ENCODE results near the gene TRMT2A.

Gene TRMT2A

GRCh38 chr22:20091690-20092476, 25.1 kb downstream of the TRMT2A start:
- Histone ChIP-seq H3K27me3 (replicated peaks; ENCODE audit: control insufficient read depth, insufficient read depth, low read length) (no peaks in the 10 kb centered on the region), H3K4me1 (ENCODE audit: control insufficient read depth, insufficient read depth, low read length) (peaks cover 8% of the 10 kb centered on the region), H3K4me3 (ENCODE audit: low read length) (no peak overlapping the region), H3K36me3 (ENCODE audit: control insufficient read depth, insufficient read depth, low read length, severe bottlenecking) (peaks cover 100% of the 10 kb centered on the region), H3K9ac (ENCODE audit: low read length) (no peak overlapping the region), H3K9me3 (ENCODE audit: control insufficient read depth, low read length) (no peaks in the 10 kb centered on the region)
- DNase-seq (ENCODE audit: low read depth), result no peak

DNA sequence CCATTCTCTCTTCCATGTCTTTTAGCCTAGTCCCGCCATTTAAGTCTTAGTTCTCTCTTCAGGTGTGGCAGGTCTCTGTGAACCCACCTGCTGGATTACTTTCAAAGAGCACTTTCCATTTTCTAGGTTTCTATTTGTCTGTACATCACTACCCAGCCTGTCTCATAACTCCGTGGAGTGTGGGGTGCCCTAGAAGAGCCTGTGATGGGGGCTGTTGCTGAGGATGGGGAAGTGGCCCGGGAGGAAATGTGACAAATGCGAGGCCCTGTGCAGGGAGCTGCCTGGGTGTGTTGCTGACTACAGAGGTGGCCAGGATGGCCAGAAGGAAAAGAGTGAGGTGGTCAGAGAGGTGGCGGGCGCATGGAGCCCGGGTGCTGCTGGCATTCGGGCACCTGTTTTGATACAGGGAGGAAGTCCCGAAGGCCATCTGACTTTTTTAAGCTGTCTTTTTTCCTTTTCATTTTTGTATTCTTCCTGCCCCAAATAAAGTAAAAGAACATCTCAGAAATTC, 26.2 kb downstream of the TRMT2A start:
- H3K9ac ChIP-seq (ENCODE audit: low read length), result no peak overlapping the region
- no peak for DNase-seq (ENCODE audit: low read depth)
- H3K27me3 ChIP-seq (replicated peaks; ENCODE audit: control insufficient read depth, insufficient read depth, low read length), result no peaks in the 10 kb centered on the region
- no peak overlapping the region for H3K4me3 ChIP-seq (ENCODE audit: low read length)
- no peaks in the 10 kb centered on the region for H3K9me3 ChIP-seq (ENCODE audit: control insufficient read depth, low read length)
- peaks cover 100% of the 10 kb centered on the region for H3K36me3 ChIP-seq (ENCODE audit: control insufficient read depth, insufficient read depth, low read length, severe bottlenecking)
- peaks cover 8% of the 10 kb centered on the region for H3K4me1 ChIP-seq (ENCODE audit: control insufficient read depth, insufficient read depth, low read length)

GRCh38 chr22:20089977-20090729, 26.9 kb downstream of the TRMT2A start:
- no peak overlapping the region for H3K9ac ChIP-seq (ENCODE audit: low read length)
- H3K27me3 ChIP-seq (replicated peaks; ENCODE audit: control insufficient read depth, insufficient read depth, low read length), result no peaks in the 10 kb centered on the region
- DNase-seq (ENCODE audit: low read depth), result peak; percentile 47
- H3K4me3 ChIP-seq (ENCODE audit: low read length), result no peak overlapping the region
- H3K4me1 ChIP-seq (ENCODE audit: control insufficient read depth, insufficient read depth, low read length), result peaks cover 8% of the 10 kb centered on the region
- H3K9me3 ChIP-seq (ENCODE audit: control insufficient read depth, low read length), result no peaks in the 10 kb centered on the region
- H3K36me3 ChIP-seq (ENCODE audit: control insufficient read depth, insufficient read depth, low read length, severe bottlenecking), result peaks cover 97% of the 10 kb centered on the region

DNA sequence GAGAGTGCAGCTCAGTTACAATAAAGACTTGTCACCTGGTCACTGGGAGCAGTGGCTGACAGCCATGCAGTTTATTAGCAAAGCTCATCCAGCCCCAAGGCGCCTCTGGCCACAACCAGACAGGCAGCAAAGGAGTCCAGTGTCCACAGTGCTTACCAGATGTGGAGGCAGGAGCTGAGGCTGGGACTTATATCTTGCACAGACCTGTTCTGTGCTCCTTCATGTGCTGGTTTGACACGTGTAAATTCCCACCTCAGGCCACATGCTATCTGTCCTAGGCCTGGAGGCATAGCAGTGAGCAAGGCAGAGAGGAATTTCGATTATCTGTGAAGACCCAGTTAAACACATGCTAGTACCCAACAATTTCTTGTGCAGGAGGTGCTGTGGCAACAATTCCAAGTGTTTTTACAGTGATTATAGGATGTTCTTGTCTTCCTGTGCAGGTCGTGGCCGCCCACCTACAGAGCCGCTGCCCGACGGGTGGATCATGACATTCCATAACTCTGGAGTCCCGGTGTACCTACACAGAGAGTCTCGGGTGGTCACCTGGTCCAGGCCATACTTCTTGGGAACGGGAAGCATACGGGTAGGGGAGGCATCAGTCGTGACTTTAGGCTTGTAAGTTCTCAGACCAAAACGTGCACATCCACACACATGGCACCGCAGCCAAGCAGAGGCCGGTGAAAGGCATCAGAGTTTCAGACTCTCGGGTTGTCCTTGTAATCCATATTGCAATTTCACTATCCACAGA, 27.6 kb downstream of the TRMT2A start:
- Histone ChIP-seq H3K4me1 (ENCODE audit: control insufficient read depth, insufficient read depth, low read length) (peaks cover 8% of the 10 kb centered on the region), H3K4me3 (ENCODE audit: low read length) (no peak overlapping the region), H3K36me3 (ENCODE audit: control insufficient read depth, insufficient read depth, low read length, severe bottlenecking) (peaks cover 90% of the 10 kb centered on the region)

GRCh38 chr22:20088263-20088648, 28.8 kb downstream of the TRMT2A start:
- Histone ChIP-seq H3K4me1 (ENCODE audit: control insufficient read depth, insufficient read depth, low read length) (peaks cover 15% of the 10 kb centered on the region), H3K36me3 (ENCODE audit: control insufficient read depth, insufficient read depth, low read length, severe bottlenecking) (peaks cover 78% of the 10 kb centered on the region), H3K9ac (ENCODE audit: low read length) (no peak overlapping the region), H3K9me3 (ENCODE audit: control insufficient read depth, low read length) (no peaks in the 10 kb centered on the region), H3K4me3 (ENCODE audit: low read length) (no peak overlapping the region), H3K27me3 (replicated peaks; ENCODE audit: control insufficient read depth, insufficient read depth, low read length) (no peaks in the 10 kb centered on the region)
- DNase-seq (ENCODE audit: low read depth), result no peak

More for the DNA sequence above, 27.6 kb downstream of the TRMT2A start:
- no peak for DNase-seq (ENCODE audit: low read depth)
- no peaks in the 10 kb centered on the region for H3K9me3 ChIP-seq (ENCODE audit: control insufficient read depth, low read length)
- H3K27me3 ChIP-seq (replicated peaks; ENCODE audit: control insufficient read depth, insufficient read depth, low read length), result no peaks in the 10 kb centered on the region
- no peak overlapping the region for H3K9ac ChIP-seq (ENCODE audit: low read length)

DNA sequence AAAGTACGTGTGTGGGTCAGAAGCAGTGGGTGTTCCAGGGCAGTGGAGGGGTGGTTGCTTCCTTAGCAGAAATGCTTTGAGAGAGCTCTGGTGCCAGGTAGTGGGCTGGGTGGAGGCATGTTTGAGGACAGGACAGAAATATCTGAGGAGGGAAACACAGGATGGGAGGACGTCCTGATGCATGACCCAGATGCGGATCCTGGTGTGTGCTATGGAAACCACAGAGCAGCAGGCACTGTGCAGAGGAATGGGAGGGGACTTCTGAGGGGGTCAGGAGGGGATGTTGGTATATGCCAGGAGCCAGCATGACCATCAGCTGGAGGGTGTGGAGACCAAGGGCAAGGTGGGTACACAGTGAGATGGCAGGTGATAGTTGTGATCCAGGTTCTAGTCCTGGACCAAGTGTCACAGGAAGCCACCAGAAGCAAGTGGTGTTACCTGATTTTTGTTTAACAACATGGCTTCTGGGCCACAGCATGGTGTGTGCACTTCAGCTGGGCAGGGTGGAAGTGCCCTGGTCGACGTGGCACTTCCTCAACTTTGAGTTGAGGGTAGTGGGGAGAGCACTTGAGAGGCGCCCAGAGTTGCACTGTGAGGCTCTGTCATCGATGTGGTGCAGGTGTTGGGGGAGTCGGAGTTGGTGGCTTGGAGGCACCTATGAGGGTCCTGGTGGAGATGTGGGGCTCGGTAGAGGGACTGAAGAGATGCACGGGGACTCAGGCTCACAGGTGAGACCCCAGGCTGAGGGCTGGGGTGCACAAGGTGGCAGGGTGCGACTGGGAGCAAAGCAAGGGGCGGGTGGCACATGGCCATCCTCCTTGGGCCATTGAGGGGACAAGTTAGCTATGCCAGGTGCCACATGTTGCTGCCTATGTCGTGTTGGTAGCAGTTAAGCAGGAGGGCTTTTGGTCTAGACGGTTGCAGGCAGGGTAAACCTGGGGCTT, 29.4 kb downstream of the TRMT2A start:
- Histone ChIP-seq H3K36me3 (ENCODE audit: control insufficient read depth, insufficient read depth, low read length, severe bottlenecking) (peaks cover 72% of the 10 kb centered on the region), H3K4me1 (ENCODE audit: control insufficient read depth, insufficient read depth, low read length) (peaks cover 16% of the 10 kb centered on the region), H3K9me3 (ENCODE audit: control insufficient read depth, low read length) (no peaks in the 10 kb centered on the region), H3K9ac (ENCODE audit: low read length) (no peak overlapping the region), H3K27me3 (replicated peaks; ENCODE audit: control insufficient read depth, insufficient read depth, low read length) (no peaks in the 10 kb centered on the region), H3K4me3 (ENCODE audit: low read length) (no peak overlapping the region)
- DNase-seq (ENCODE audit: low read depth), result no peak

DNA sequence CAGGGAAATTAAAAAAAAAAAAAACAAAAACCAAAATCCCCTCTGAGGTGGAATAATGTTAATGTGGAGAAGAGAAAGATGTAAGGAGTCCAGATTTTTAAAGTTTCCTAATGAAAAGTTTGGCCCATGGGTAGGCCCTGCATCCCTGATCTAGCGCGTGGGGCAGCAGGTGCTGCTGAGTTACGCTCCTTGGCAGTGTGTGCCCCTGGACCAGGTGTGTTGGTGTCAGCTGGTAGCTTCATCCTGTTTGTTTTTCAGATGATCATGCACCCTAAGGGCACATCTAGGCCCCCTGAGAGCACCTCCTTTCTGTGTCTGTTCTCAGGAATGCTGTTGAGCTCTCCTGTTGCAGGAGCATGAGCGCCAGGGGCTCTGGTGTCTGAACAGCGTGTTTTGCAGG, 30.3 kb downstream of the TRMT2A start:
- DNase-seq (ENCODE audit: low read depth), result no peak
- no peak overlapping the region for H3K9ac ChIP-seq (ENCODE audit: low read length)
- peaks cover 63% of the 10 kb centered on the region for H3K36me3 ChIP-seq (ENCODE audit: control insufficient read depth, insufficient read depth, low read length, severe bottlenecking)
- no peak overlapping the region for H3K4me3 ChIP-seq (ENCODE audit: low read length)
- no peaks in the 10 kb centered on the region for H3K9me3 ChIP-seq (ENCODE audit: control insufficient read depth, low read length)
- H3K27me3 ChIP-seq (replicated peaks; ENCODE audit: control insufficient read depth, insufficient read depth, low read length), result no peaks in the 10 kb centered on the region
- peaks cover 17% of the 10 kb centered on the region for H3K4me1 ChIP-seq (ENCODE audit: control insufficient read depth, insufficient read depth, low read length)

GRCh38 chr22:20086101-20086599, 30.9 kb downstream of the TRMT2A start:
- no peaks in the 10 kb centered on the region for H3K9me3 ChIP-seq (ENCODE audit: control insufficient read depth, low read length)
- DNase-seq (ENCODE audit: low read depth), result no peak
- H3K36me3 ChIP-seq (ENCODE audit: control insufficient read depth, insufficient read depth, low read length, severe bottlenecking), result peaks cover 57% of the 10 kb centered on the region
- no peak overlapping the region for H3K9ac ChIP-seq (ENCODE audit: low read length)
- H3K27me3 ChIP-seq (replicated peaks; ENCODE audit: control insufficient read depth, insufficient read depth, low read length), result no peaks in the 10 kb centered on the region
- peaks cover 24% of the 10 kb centered on the region for H3K4me1 ChIP-seq (ENCODE audit: control insufficient read depth, insufficient read depth, low read length)
- no peak overlapping the region for H3K4me3 ChIP-seq (ENCODE audit: low read length)

- Histone ChIP-seq H3K9ac (ENCODE audit: low read length) (no peak overlapping the region), H3K36me3 (ENCODE audit: control insufficient read depth, insufficient read depth, low read length, severe bottlenecking) (peaks cover 52% of the 10 kb centered on the region), H3K4me1 (ENCODE audit: control insufficient read depth, insufficient read depth, low read length) (peaks cover 26% of the 10 kb centered on the region), H3K9me3 (ENCODE audit: control insufficient read depth, low read length) (no peaks in the 10 kb centered on the region), H3K4me3 (ENCODE audit: low read length) (no peak overlapping the region), H3K27me3 (replicated peaks; ENCODE audit: control insufficient read depth, insufficient read depth, low read length) (no peaks in the 10 kb centered on the region)
- DNase-seq (ENCODE audit: low read depth), result no peak
These were observed 31.4 kb downstream of the TRMT2A start for GRCh38 chr22:20085651-20086050.

All from adipocyte (in vitro differentiated cells).